Sigmoid colon (tissue), 7 donors: ENCODE results near the gene RNF207. TPM values are rescaled to one million over a fixed set of nuclear protein-coding genes. Genes with fewer than 3 reads are reported as not detected.
A peak's percentile ranks its signal among the peaks of the same experiment; 100 is the strongest.

ENCODE experiments used
- DNase-seq: peaks from one replicate; pipeline ENCODE4 v3.0.0-alpha.2; 2019
- H3K27ac ChIP-seq, 4 donors: fragments of 200-600 bp; sonication (generic); one replicate each; pipeline ENCODE4 v1.5.1; 2016 to 2019; ENCODE audit warnings: mild to moderate bottlenecking in 1 of 4
- H3K27me3 ChIP-seq, 3 donors: fragments of 200-600 bp; sonication (generic); one replicate each; pipeline ENCODE4 v1.5.1; 2019; ENCODE audit warnings: mild to moderate bottlenecking in 1 of 3
- H3K36me3 ChIP-seq, 4 donors: fragments of 200-600 bp; sonication (generic); one replicate each; pipeline ENCODE4 v1.5.1; 2016 to 2019
- H3K4me1 ChIP-seq, 4 donors: fragments of 200-600 bp; sonication (generic); one replicate each; pipeline ENCODE4 v1.5.1; 2017 to 2019
- H3K4me3 ChIP-seq, 4 donors: fragments of 200-600 bp; sonication (generic); one replicate each; pipeline ENCODE4 v1.5.1; 2017 to 2019; ENCODE audit warnings: mild to moderate bottlenecking in 2 of 4, moderate library complexity in 1 of 4
- H3K9me3 ChIP-seq, 4 donors: fragments of 200-600 bp in 3 of 4; sonication (generic) in 3 of 4; one replicate each; pipeline versions ENCODE4 v1.5.1 to v1.6.1; 2013 to 2019
- CTCF ChIP-seq, 4 experiments: fragments of 450-650 bp in 3 of 4; fragments of 200-600 bp in 1 of 4; IDR thresholded peaks; one replicate each; pipeline ENCODE4 v1.5.1; 2016 to 2019; ENCODE audit warnings: antibody characterized with exemption in 4 of 4, mild to moderate bottlenecking in 3 of 4, moderate library complexity in 2 of 4
- EP300 ChIP-seq, 4 donors: sonication (generic); formaldehyde crosslinking; IDR thresholded peaks; one replicate each; pipeline ENCODE4 v1.6.1; 2017; ENCODE audit warnings: antibody characterized with exemption in 4 of 4
- POLR2A ChIP-seq, 2 donors: fragments of 450-650 bp; IDR thresholded peaks; one replicate each; pipeline ENCODE4 v1.6.1; 2016; ENCODE audit warnings: antibody characterized with exemption in 2 of 2, mild to moderate bottlenecking in 2 of 2, moderate library complexity in 2 of 2
- POLR2AphosphoS5 ChIP-seq, 4 donors: sonication (generic); formaldehyde crosslinking; IDR thresholded peaks; one replicate each; pipeline ENCODE4 v1.6.1; 2017; ENCODE audit warnings: antibody characterized with exemption in 4 of 4
- WGBS, 2 donors: extraction: QIAGEN DNeasy Blood & Tissue Kit; methylation state at CpG; one replicate each; pipeline ENCODE4 v1.1.7; 2013; 5-methylcytosine and 5-hydroxymethylcytosine counted together
- intact Hi-C: fragments of 100-400 bp; cut with DNase I; formaldehyde crosslinking; loops from one replicate; pipeline ENCODE4 v1.15.1; 2023
- polyA plus RNA-seq, 3 donors: library from polyadenylated mRNA; stranded (reverse); fragments of 200-250 nt; gene quantifications; one replicate each; pipeline ENCODE4 v1.2.3, GENCODE V29; 2013
- total RNA-seq, 4 donors: library from RNA; depleted of rRNA; stranded (reverse); fragments of >200 nt; gene quantifications; one replicate each; pipeline ENCODE4 v1.1.0, GENCODE V29; 2016
- donor health status: healthy with polysubstance abuse.
- donor health status: Bipolar disorder and iron deficiency.
- donor health status: healthy.

RNF207 gene
- total and polyA plus RNA-seq, 7 donors: 5.3 to 24.3 (median 13.3) TPM

- H3K27me3 ChIP-seq: peaks cover 32 to 95% (median 88%) of the 10 kb centered on the region in 3 donors
- intact Hi-C loops: loop anchor here (5.0 to 10.0 kb wide), 2 partner anchors 155 to 733 kb away; no protein-coding TSS in a partner anchor
- no peak for TF ChIP-seq CTCF (IDR thresholded peaks at IDR 0.05)
- TF ChIP-seq EP300 (IDR thresholded peaks at IDR 0.05): no peak
- no peak for TF ChIP-seq POLR2AphosphoS5 (IDR thresholded peaks at IDR 0.05)
- no peak for TF ChIP-seq POLR2A (IDR thresholded peaks at IDR 0.05)
Observed at GRCh38 chr1:6247651-6248050, 41.7 kb downstream of the RNF207 start.

GRCh38 chr1:6248161-6248776 is 42.4 kb downstream of the RNF207 start:
- TF ChIP-seq POLR2AphosphoS5 (IDR thresholded peaks at IDR 0.05): no peak
- TF ChIP-seq EP300 (IDR thresholded peaks at IDR 0.05): no peak
- no peak for TF ChIP-seq POLR2A (IDR thresholded peaks at IDR 0.05)
- TF ChIP-seq CTCF (IDR thresholded peaks at IDR 0.05): no peak
- Histone ChIP-seq H3K4me1 (peaks cover 2 to 30% (median 21%) of the 10 kb centered on the region in 4 donors), H3K9me3 (no peaks in the 10 kb centered on the region), H3K36me3 (peaks cover 0 to 1% (median 0%) of the 10 kb centered on the region in 4 donors), H3K27me3 (peaks cover 26 to 93% (median 82%) of the 10 kb centered on the region in 3 donors), H3K4me3 (no peak overlapping the region), H3K27ac (no peak overlapping the region)
- DNase-seq: no peak
- intact Hi-C loops: loop anchor here (5.0 to 10.0 kb wide), 2 partner anchors 154 to 733 kb away; no protein-coding TSS in a partner anchor
- 83 to 87% methylated on average over 14 of the region's 14 CpGs for WGBS, 2 donors

More at GRCh38 chr1:6247651-6248050, 41.7 kb downstream of the RNF207 start:
- 52 to 77% methylated on average over 5 of the region's 5 CpGs for WGBS, 2 donors
- H3K36me3 ChIP-seq: no peaks in the 10 kb centered on the region
- no peaks in the 10 kb centered on the region for H3K9me3 ChIP-seq
- H3K4me3 ChIP-seq: no peak overlapping the region
- no peak overlapping the region for H3K27ac ChIP-seq
- H3K4me1 ChIP-seq: peaks cover 2 to 31% (median 22%) of the 10 kb centered on the region in 4 donors
- DNase-seq: no peak

- TF ChIP-seq POLR2AphosphoS5 (IDR thresholded peaks at IDR 0.05): no peak
- no peak for TF ChIP-seq CTCF (IDR thresholded peaks at IDR 0.05)
- TF ChIP-seq EP300 (IDR thresholded peaks at IDR 0.05): no peak
- TF ChIP-seq POLR2A (IDR thresholded peaks at IDR 0.05): no peak
- Histone ChIP-seq H3K36me3 (peaks cover 0 to 4% (median 0%) of the 10 kb centered on the region in 4 donors), H3K4me3 (peak overlapping the region in 2 of 4 donors; percentile 8 to 24), H3K27ac (no peak overlapping the region), H3K4me1 (peaks cover 2 to 30% (median 21%) of the 10 kb centered on the region in 4 donors), H3K9me3 (no peaks in the 10 kb centered on the region), H3K27me3 (peaks cover 20 to 86% (median 73%) of the 10 kb centered on the region in 3 donors)
- intact Hi-C loops: loop anchor here (5.0 to 10.0 kb wide), 2 partner anchors 153 to 734 kb away; no protein-coding TSS in a partner anchor
- no peak for DNase-seq
- 2 to 7% methylated on average over 96 of the region's 96 CpGs for WGBS, 2 donors
Observed at GRCh38 chr1:6248932-6249738, 43.2 kb downstream of the RNF207 start.

GRCh38 chr1:6249739-6250689 is 44.1 kb downstream of the RNF207 start:
- intact Hi-C loops: loop anchor here (5.0 to 10.0 kb wide), 2 partner anchors 152 to 735 kb away; no protein-coding TSS in a partner anchor
- Histone ChIP-seq H3K4me3 (no peak overlapping the region), H3K4me1 (peaks cover 2 to 26% (median 21%) of the 10 kb centered on the region in 4 donors), H3K27me3 (peaks cover 20 to 77% (median 64%) of the 10 kb centered on the region in 3 donors), H3K9me3 (no peaks in the 10 kb centered on the region), H3K27ac (no peak overlapping the region), H3K36me3 (peaks cover 0 to 4% (median 0%) of the 10 kb centered on the region in 4 donors)
- TF ChIP-seq CTCF (IDR thresholded peaks at IDR 0.05): no peak
- no peak for TF ChIP-seq POLR2A (IDR thresholded peaks at IDR 0.05)
- no peak for TF ChIP-seq EP300 (IDR thresholded peaks at IDR 0.05)
- TF ChIP-seq POLR2AphosphoS5 (IDR thresholded peaks at IDR 0.05): no peak
- no peak for DNase-seq
- 7 to 17% methylated on average over 71 of the region's 71 CpGs for WGBS, 2 donors
